IMR-90 (cell line): ENCODE measurements around the gene USP10. TPM values are rescaled to one million over a fixed set of nuclear protein-coding genes. Genes with fewer than 3 reads are reported as not detected.

Experiments used
- ATAC-seq: fragments of 200-7000 bp; cut with Tn5 transposase; 2 replicates; pipeline ENCODE4 v1.9.1; 2020; ENCODE audit warnings: low read depth, mild to moderate bottlenecking, moderate library complexity
- BruUV-seq: library from RNA; stranded (reverse); fragments of 400-500 nt; replicated peaks from 2 replicates; lab custom pipeline; 2021; lab: Mats Ljungman, UMichigan
- CTCF ChIA-PET: fragments of 300-600 bp; formaldehyde crosslinking; extraction: SDS; loops from one replicate; lab custom pipeline; 2021; ENCODE audit warnings: antibody characterized with exemption; lab: Yijun Ruan, JAX
- POLR2A ChIA-PET: fragments of 300-600 bp; sonication (Branson Sonifier 250); formaldehyde crosslinking; loops from one replicate; lab custom pipeline; 2022; ENCODE audit warnings: antibody characterized with exemption; ENCODE audit not compliant: unreplicated experiment; lab: Charles Lee
- DNase-seq: peaks from one replicate; pipeline ENCODE4 v3.0.0; 2013
- H2AFZ ChIP-seq: replicated peaks from 2 replicates; pipeline ENCODE3; 2013; ENCODE audit warnings: low read length, mild to moderate bottlenecking; ENCODE audit not compliant: poor library complexity
- H2AK5ac ChIP-seq: 2 replicates; pipeline ENCODE4 v1.6.1; 2013; ENCODE audit warnings: low read depth, low read length, inconsistent platforms
- H2AK9ac ChIP-seq: replicated peaks from 2 replicates; pipeline ENCODE3; 2013; ENCODE audit warnings: mild to moderate bottlenecking, low read depth, low read length, moderate library complexity; ENCODE audit not compliant: poor library complexity
- H2BK120ac ChIP-seq: 2 replicates; pipeline ENCODE4 v1.6.1; 2013; ENCODE audit warnings: low read depth, low read length, inconsistent platforms
- H2BK15ac ChIP-seq: 3 replicates; pipeline ENCODE4 v1.6.1; 2013; ENCODE audit warnings: low read depth, low read length, inconsistent platforms
- H2BK20ac ChIP-seq: 2 replicates; pipeline ENCODE4 v1.6.1; 2013; ENCODE audit warnings: low read depth, mild to moderate bottlenecking, inconsistent platforms, low read length, moderate library complexity
- H2BK5ac ChIP-seq: 2 replicates; pipeline ENCODE4 v1.6.1; 2013; ENCODE audit warnings: mild to moderate bottlenecking, low read depth, low read length, inconsistent platforms; ENCODE audit not compliant: poor library complexity, severe bottlenecking
- H3K14ac ChIP-seq: replicated peaks from 2 replicates; pipeline ENCODE4 v1.6.1; 2013; ENCODE audit warnings: low read depth, low read length, inconsistent platforms
- H3K18ac ChIP-seq: 2 replicates; pipeline ENCODE4 v1.6.1; 2013; ENCODE audit warnings: low read depth, low read length, control low read depth
- H3K23ac ChIP-seq: 2 replicates; pipeline ENCODE4 v1.6.1; 2013; ENCODE audit warnings: low read depth, low read length, inconsistent platforms
- H3K27ac ChIP-seq: 2 replicates; pipeline ENCODE4 v1.5.1; 2013; ENCODE audit warnings: mild to moderate bottlenecking, control low read depth, low read length; ENCODE audit not compliant: insufficient read depth
- H3K27me3 ChIP-seq: 2 replicates; pipeline ENCODE4 v1.6.1; 2013; ENCODE audit warnings: low read length; ENCODE audit not compliant: control insufficient read depth, insufficient read depth
- H3K36me3 ChIP-seq: 2 replicates; pipeline ENCODE4 v1.6.1; 2013; ENCODE audit warnings: low read length, mixed read lengths; ENCODE audit not compliant: control insufficient read depth, insufficient read depth
- H3K4ac ChIP-seq: 2 replicates; pipeline ENCODE4 v1.6.1; 2013; ENCODE audit warnings: low read depth, low read length, inconsistent platforms
- H3K4me1 ChIP-seq: 2 replicates; pipeline ENCODE4 v1.6.1; 2013; ENCODE audit warnings: low read length, mixed read lengths; ENCODE audit not compliant: control insufficient read depth, insufficient read depth
- H3K4me2 ChIP-seq: 2 replicates; pipeline ENCODE4 v1.6.1; 2013; ENCODE audit warnings: low read depth, mild to moderate bottlenecking, control low read depth, low read length, moderate library complexity
- H3K4me3 ChIP-seq: 2 replicates; pipeline ENCODE4 v1.5.1; 2013; ENCODE audit warnings: low read depth, mild to moderate bottlenecking, control low read depth, low read length, moderate library complexity; ENCODE audit not compliant: insufficient read depth
- H3K56ac ChIP-seq: 2 replicates; pipeline ENCODE4 v1.6.1; 2013; ENCODE audit warnings: low read length, inconsistent platforms; ENCODE audit not compliant: insufficient read depth; ENCODE audit errors: extremely low read depth
- H3K79me1 ChIP-seq, 2 experiments: 2 replicates each; pipeline ENCODE4 v1.6.1; 2013; ENCODE audit warnings: low read length in 2 of 2, inconsistent platforms in 1 of 2, low read depth in 1 of 2
- H3K9ac ChIP-seq: 2 replicates; pipeline ENCODE4 v1.6.1; 2013; ENCODE audit warnings: low read depth, low read length, control low read depth
- H3K9me1 ChIP-seq: 2 replicates; pipeline ENCODE4 v1.6.1; 2013; ENCODE audit warnings: low read length, inconsistent platforms; ENCODE audit not compliant: insufficient read depth
- H3K9me3 ChIP-seq: 2 replicates; pipeline ENCODE4 v1.6.1; 2013; ENCODE audit warnings: low read length; ENCODE audit not compliant: control insufficient read depth, insufficient read depth
- H4K20me1 ChIP-seq: 2 replicates; pipeline ENCODE4 v1.6.1; 2013; ENCODE audit warnings: low read length, inconsistent platforms; ENCODE audit not compliant: insufficient read depth
- H4K5ac ChIP-seq: 2 replicates; pipeline ENCODE4 v1.6.1; 2013; ENCODE audit warnings: mild to moderate bottlenecking, low read depth, low read length, control low read depth
- H4K8ac ChIP-seq, 2 experiments: 2 replicates each; pipeline ENCODE4 v1.6.1; 2013; ENCODE audit warnings: low read depth in 2 of 2, low read length in 2 of 2, control low read depth in 1 of 2, inconsistent platforms in 1 of 2
- H4K91ac ChIP-seq: 2 replicates; pipeline ENCODE4 v1.6.1; 2013; ENCODE audit warnings: low read depth, low read length, inconsistent platforms; ENCODE audit not compliant: insufficient read depth
- CEBPB ChIP-seq: IDR thresholded peaks from 2 replicates; pipeline ENCODE4 v1.6.1; 2012; ENCODE audit warnings: low read depth, low read length, improper control_type of control experiment
- FOS ChIP-seq: fragments of 150-350 bp; IDR thresholded peaks from 2 replicates; pipeline ENCODE4 v1.6.1; 2016; ENCODE audit warnings: low read depth, low read length
- POLR2A ChIP-seq: IDR thresholded peaks from 2 replicates; pipeline ENCODE4 v1.6.1; 2012; ENCODE audit warnings: mild to moderate bottlenecking, low read depth, low read length
- WGBS, 2 experiments: methylation state at CpG; one replicate each; pipeline versions ENCODE4 v1.1.5 to v1.1.7; 2013; ENCODE audit warnings: missing lambda C conversion rate in 2 of 2; ENCODE audit not compliant: insufficient read length in 1 of 2; ENCODE audit errors: extremely low coverage in 2 of 2; 5-methylcytosine and 5-hydroxymethylcytosine counted together
- dilution Hi-C: fragments of 300-500 bp; cut with HindIII; formaldehyde crosslinking; loops from one replicate; pipeline ENCODE4 v1.14.3; 2018; ENCODE audit warnings: low sequenced_read_pairs; ENCODE audit not compliant: unreplicated experiment
- in situ Hi-C: fragments of 300-500 bp; cut with MboI; formaldehyde crosslinking; loops from 3 replicates; pipeline ENCODE4 v1.14.3; 2019; ENCODE audit warnings: low sequenced_read_pairs, inconsistent platforms, mixed read lengths
- intact Hi-C: fragments of 100-400 bp; cut with micrococcal nuclease; formaldehyde crosslinking; loops from 2 replicates; pipeline ENCODE4 v1.10.0; 2022
- polyA plus RNA-seq, 3 experiments: library from polyadenylated mRNA; depleted of rRNA; stranded (reverse); fragments of >200 nt; gene quantifications; 2 replicates each; pipeline ENCODE4 v1.2.3, GENCODE V29; 2012; ENCODE audit warnings: low replicate concordance in 1 of 3
- total RNA-seq: library from RNA; depleted of rRNA; stranded (reverse); fragments of >200 nt; gene quantifications from 2 replicates; pipeline ENCODE4 v1.2.3, GENCODE V29; 2012

Gene USP10
- total and polyA plus RNA-seq, 2 of the 4 experiments (the other 2 are of a cell fraction), result 54.3 to 79.0 TPM

GRCh38 chr16:84827131-84827574 is 127.4 kb downstream of the USP10 start:
- peak overlapping the region; percentile 87 for H2BK5ac ChIP-seq
- peak overlapping the region; percentile 97 for H2AK5ac ChIP-seq
- H3K4me1 ChIP-seq, result peaks cover 40% of the 10 kb centered on the region
- ATAC-seq (no peak), DNase-seq (peak; percentile 52)
- peak overlapping the region; percentile 83 for H2AK9ac ChIP-seq
- peak overlapping the region; percentile 23 for H3K9ac ChIP-seq
- H3K4me2 ChIP-seq, result peak overlapping the region; percentile 11; the same call in 1 of the 2 replicates
- peak overlapping the region; percentile 98 for H3K4ac ChIP-seq
- peak overlapping the region; percentile 51; the same call in 2 of the 3 replicates for H2BK15ac ChIP-seq
- H3K27me3 ChIP-seq, result no peaks in the 10 kb centered on the region
- in situ Hi-C loops, result no loop called here
- peak overlapping the region; percentile 64 for H2AFZ ChIP-seq
- 50% methylated on average over 4 of the region's 16 CpGs; no CpG with 5 or more reads in 1 of the 2 experiments for WGBS, 2 experiments
- peak overlapping the region; percentile 95 for H3K23ac ChIP-seq
- TF ChIP-seq CEBPB (peak; percentile 56), POLR2A (peak; percentile 38; the same call in 1 of the 2 replicates), FOS (no peak)
- ChIA-PET POLR2A (interaction anchor here (0.5 kb wide), 2 partner anchors 63 to 374 kb away, joined by 3 to 5 read pairs; no protein-coding TSS in a partner anchor), CTCF (no interaction called here)
- H3K56ac ChIP-seq, result peak overlapping the region; percentile 43; the same call in 1 of the 2 replicates
- H3K14ac ChIP-seq, result peak overlapping the region; percentile 96
- H3K79me1 ChIP-seq, result peaks cover 24 to 75% of the 10 kb centered on the region in 2 experiments; a peak in 3 of 4 replicates
- H3K27ac ChIP-seq, result peak overlapping the region; percentile 80
- H4K91ac ChIP-seq, result peak overlapping the region; percentile 90
- no peak overlapping the region for H3K4me3 ChIP-seq
- dilution Hi-C loops, result no loop called here
- H4K20me1 ChIP-seq, result peaks cover 8% of the 10 kb centered on the region
- no TSS peak for BruUV-seq
- no peaks in the 10 kb centered on the region for H3K9me3 ChIP-seq
- H3K18ac ChIP-seq, result peak overlapping the region; percentile 70
- H4K8ac ChIP-seq, result peak overlapping the region; percentile 77 to 94
- H2BK120ac ChIP-seq, result peak overlapping the region; percentile 97
- H2BK20ac ChIP-seq, result peak overlapping the region; percentile 92
- H4K5ac ChIP-seq, result peak overlapping the region; percentile 91
- H3K36me3 ChIP-seq, result peaks cover 7% of the 10 kb centered on the region; the same call in 1 of the 2 replicates
- intact Hi-C loops, result loop anchor here (10.0 kb wide), 1 partner anchor 202 kb away; no protein-coding TSS in a partner anchor
- peaks cover 22% of the 10 kb centered on the region for H3K9me1 ChIP-seq
